CD4-positive, alpha-beta T cell treated with Interleukin-15 for 4 hours (primary cell): ENCODE results near the gene TSSK6.
A peak's percentile ranks its signal among the peaks of the same experiment; 100 is the strongest.

Experiments
- DNase-seq: peaks from one replicate; pipeline ENCODE4 v3.0.0-alpha.2; 2020; ENCODE audit warnings: low spot score

The TSSK6 gene

DNA sequence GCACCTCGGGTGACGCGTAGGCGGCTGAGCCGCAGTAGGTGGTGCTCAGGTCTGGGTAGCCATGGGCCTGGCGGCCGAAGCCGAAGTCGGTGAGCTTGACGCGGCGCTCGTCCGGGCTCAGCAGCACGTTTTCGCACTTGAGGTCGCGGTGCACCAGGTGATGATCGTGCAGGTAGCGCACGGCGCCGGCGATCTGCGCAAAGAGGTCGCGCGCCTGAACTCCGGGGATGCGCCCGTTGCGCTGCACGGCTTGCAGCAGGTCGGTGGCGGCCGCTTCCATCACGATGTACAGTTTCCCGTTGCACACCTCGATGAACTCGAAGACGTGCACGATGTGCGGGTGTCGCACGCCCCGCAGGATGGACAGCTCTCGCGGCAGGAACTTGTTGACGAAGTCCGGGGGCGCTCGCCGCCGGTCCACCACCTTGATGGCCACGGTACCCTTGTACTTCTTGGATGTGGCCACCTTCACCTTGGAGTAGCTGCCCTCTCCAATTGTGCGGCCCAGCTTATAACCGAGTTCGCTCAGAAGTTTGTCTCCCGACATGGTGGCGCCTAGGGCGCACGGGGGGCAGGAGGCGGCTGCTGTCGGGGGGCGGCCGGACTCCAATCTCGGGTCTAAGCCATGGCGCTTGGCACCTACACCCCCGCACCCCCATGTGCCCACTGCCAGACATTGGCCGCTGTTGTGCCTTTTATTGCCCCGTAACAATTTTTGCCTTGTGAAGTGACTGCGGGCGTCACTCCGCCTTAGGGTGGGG is at the start of gene TSSK6:
TSS of gene TSSK6 (minus strand) at position 668 of the 761 bp plus-strand sequence. CDS start at position 547, 121 bp downstream.
- DNase-seq, result no peak

DNA sequence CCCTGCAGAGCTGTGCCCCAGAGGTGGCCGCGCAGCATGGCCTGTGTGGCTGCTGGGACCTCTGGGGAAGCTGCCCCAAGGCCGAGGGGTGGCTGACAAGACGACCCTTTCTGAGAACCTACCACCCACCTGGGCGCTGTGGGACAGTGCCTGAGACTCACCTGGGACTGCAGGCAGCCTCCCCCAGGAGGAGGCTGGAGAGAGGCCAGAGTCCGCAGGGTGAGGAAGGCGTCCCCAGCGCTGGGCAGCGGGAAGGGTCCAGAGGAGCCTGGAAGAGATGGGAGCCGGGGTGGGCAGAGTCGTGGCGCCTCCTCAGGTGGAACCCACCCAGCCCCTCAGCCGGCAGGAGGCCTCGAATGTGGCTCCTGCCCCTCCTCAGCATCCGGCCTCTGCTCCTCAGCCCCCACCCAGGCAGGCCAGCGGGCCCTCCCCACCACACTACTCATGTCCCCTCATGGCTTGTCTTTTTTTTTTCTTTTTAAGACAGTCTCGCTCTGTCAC is 48.0 kb upstream of the TSSK6 start:
- DNase-seq, result no peak

DNA sequence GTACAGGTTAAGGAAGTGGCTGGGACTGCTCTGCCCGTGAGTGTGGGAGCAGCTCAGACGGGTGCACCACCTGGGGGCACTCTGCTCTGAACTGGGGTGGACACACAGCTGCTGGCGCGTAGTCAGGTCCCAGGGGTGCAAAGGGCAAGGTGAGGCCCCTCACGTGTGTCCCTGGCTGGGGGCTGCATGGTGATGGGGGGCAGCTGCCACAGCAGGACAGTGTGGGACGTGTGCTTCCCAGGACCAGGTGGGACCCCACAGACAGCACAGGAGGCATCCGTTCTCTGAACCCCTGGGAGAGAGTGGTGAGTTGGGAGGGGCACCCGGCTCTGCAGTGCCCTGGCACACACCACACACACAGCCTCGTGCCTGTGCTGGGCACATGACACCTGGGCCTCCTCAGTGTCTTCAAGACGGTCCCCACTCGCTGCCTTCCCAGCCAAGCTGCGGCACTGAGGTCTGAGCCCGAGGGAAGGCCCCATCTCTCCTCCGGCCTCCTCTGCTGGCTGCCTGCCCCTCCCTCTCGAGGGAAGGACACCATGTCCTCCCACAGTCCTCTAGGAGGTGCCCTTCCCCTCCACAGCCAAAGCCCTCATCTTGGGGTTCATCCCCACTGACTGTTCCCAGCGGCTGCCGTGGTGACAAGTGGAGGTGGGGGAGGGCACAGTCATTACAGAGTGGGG is 47.5 kb upstream of the TSSK6 start:
- DNase-seq, result peak; percentile 40

DNA sequence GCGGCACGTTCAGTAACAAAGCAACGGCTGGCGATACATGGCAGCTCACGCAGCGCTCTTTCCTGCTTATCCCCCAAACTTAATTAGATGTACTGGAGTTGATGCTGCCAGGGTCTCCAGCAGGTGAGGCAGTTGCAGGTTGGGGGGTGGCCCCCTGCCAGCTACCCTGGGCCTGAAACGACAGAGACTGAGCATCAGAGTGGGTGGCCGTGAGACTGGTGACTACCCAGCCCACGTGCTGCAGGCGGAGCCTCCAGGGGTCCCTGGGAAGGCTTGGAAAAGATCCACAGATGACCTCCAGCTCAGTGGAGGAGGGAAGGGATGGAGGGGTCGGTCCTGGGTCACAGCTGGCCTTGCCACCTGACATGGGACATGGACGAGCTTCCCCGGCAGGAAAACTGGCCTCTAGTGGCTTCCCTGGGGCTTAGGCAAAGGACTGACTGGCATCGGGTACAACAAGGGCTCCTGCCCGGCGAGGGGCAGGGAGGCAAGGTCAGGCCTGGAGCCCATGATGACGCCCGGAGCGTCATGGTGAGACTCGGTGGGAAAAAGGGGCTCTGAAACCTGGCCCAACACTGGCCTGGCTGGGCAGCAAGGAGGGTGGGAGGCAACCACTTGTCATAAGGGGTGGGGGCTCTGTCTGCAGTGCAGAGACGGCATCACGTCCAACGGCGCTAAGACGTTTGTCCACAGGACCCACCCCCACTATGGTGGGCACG is 46.8 kb upstream of the TSSK6 start:
- no peak for DNase-seq

DNA sequence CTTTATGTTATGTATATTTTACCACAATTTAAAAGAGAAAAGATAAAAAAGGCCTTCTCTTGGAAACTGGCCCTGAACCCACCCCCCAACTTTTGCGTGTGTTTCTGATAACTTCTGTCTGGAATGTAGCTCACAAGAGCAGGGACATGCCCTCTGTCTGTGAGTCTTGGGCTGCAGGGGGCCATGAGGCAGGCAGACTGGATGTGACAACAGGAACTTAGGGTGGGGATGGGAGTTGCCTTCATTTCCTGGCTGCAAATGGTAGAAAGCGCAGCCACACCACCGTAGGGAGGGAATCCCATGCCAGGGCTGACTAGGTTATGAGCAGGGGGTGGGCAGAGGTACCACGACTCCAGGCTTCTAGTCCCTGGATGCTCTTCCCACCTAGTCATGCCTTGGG is 44.6 kb upstream of the TSSK6 start:
- DNase-seq, result no peak

DNA sequence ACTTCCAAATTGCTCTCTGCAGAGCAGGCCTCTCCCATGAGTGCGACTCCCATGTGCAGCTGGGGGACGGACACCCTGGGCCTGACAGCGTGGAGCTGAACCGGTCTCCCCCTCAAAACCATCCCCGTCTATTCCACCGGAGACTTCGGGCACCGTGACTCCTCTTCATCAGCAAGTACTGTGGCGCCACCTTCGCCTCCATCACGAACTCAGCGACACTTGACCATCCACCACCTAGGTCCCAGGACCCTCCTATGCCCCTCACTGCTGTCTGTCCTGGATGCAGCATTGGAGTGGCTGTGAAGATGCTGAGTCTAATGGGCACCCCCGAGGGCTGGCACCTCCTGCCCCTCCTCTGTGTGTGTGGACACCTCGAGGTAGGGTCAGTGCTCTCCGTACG is 43.3 kb upstream of the TSSK6 start:
- no peak for DNase-seq

DNA sequence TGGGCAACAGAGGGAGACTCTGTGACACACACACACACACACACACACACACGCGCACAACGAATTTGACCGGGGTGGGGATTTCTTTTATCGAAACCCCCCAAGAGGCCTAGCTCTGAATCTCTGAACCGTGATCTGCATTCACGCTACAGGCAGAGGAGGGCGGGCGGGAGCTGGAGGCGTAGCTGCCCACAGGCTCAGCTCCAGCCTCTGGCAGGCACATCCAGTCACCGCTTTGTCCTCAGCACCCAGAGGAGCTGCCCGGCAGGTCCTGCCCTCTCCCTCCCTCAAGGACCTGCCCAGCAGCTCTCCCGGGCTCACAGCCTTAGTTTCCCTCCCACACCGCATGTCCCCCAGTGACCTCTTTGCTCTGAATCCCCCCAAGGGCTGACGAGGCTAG is 42.7 kb upstream of the TSSK6 start:
- DNase-seq, result no peak

DNA sequence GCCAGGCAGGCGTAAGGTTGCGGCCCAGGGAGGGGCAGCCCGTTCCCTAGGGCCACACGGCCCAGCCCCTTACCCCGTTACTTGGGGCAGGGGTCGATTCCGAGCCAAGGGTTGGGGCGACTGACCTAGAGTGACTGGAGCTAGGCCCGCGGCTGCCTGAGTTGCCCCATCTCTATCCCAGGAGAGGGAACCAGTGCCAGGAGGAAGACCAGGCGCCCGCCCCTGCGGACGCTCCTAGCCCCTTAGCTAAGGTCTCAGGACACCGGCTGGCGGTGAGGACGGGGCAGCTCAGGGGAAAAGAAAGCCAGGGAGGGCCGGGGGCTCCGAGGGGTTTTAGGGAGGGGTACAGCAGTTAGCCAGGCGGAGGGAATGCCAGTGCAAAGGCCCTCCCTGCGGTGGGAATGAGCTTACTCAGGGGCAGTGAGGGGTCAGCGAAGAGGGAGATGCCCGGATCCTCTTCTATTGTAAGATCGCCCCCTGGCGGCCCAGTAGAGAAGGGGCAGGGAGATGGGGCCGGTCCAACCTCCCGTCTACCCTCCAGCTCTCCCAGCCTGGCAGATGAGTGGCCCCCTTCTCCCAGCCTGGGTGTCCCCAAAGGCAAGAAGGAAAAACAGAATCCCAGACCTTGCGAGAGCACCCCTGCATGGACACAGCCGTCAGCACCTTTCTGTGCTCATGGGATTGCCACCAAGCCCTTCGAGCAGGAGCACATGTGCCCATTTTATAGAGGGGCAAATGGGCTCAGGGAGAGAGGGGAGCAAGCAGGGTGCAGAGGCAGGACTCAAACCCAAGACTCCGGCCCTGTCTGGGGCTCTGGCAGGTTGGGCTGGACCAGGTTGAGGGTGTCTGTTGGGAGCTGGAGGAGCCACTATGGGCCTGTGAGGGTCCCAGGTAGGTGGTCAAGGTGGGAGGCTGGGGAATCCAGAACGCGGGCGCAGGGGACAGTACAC is 39.0 kb upstream of the TSSK6 start:
- peak; percentile 55 for DNase-seq

DNA sequence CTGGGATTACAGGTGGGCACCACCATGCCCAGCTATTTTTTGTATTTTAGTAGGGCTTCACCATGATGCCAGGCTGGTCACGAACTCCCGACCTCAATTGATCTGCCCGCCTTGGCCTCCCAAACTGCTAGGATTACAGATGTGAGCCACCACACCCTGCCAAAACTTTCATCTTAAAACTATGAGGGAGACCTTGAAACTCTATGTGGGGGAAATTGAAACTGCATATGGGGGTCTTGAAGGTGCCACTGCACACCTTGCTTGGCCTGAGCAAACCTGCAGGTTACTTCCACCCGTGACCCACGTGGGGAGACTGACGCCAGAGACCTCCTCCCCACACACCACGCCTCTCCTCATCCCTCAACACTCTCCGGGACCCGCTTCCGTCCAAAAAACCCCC is 38.3 kb upstream of the TSSK6 start:
- DNase-seq, result no peak

DNA sequence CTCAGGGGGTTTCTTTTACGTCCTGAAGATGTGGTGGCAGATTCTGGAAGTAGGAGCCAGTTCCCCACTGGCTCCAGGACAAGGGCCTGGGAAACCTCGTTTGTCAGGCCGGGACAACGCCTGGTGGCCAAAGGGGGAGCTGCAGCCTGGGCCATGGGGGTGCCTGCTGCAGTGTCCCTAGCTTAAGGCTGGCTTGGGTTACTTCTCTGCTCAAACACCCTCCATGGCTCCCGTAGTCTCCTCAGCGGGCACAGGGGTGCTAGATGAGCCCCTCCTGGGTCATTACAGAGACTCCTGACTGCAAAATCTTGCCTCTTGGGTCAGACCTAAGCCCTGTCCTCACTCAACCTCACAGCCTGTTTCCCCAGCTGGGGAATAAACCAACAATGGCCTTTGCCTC is 37.5 kb upstream of the TSSK6 start:
- peak; percentile 19 for DNase-seq

DNA sequence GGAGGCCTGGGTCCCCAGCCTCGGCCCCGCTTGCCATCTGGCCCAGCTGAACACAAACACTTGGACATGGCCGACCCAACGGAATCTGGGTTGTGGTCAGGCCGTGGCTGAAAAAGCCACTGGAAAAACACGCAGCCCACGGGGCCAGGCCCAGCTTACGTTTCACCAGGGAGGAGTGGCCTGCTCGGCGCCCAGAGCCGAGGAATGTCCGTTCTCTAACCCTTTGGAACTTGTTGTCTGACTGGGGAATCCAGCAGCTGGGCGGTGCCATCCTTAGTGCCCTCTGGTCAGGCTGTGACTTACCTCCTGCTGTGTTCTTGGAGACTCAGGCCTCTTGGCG is 36.5 kb upstream of the TSSK6 start:
- no peak for DNase-seq

DNA sequence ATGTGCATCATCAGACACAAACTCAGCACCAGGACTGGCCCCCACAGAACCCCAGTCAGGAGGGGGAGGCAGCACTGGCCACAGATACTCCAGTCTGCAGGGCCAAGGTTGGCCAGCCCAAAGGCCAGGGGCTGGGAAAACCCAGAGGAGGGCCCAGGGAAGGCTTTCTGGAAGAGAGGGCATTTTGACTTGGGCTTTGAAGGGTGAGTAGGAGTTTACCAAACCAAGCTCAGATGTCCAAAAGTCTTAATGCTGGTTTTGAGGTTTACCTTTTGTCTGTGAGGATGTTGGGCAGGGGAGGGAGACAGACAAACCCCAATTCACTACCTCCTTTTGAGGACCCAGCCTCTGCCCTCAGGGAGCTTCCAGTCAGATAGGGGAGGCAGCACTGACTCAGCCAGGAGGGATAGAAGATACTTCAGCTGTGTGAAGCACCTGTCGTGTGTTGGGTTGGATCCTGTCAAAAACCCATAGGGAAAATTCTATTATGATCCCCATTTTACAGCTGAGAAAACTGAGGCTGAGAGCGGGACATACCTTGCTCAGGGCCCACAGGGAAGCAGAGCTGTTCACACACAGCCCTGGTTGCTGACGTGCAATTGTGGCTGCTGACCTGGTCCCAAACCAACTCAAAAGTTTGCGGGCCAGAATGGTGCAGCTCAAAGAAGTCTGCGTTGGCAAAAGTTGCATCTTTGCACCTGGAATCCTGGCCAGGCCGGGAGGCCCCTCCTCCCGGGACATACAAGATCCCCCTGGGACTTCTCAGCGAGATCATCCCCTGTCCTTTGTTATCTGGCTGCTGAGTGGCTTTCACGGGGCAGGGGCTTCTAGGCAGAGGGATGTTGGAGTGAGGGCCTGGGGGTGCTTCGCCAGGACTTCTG is 35.9 kb upstream of the TSSK6 start:
- no peak for DNase-seq

DNA sequence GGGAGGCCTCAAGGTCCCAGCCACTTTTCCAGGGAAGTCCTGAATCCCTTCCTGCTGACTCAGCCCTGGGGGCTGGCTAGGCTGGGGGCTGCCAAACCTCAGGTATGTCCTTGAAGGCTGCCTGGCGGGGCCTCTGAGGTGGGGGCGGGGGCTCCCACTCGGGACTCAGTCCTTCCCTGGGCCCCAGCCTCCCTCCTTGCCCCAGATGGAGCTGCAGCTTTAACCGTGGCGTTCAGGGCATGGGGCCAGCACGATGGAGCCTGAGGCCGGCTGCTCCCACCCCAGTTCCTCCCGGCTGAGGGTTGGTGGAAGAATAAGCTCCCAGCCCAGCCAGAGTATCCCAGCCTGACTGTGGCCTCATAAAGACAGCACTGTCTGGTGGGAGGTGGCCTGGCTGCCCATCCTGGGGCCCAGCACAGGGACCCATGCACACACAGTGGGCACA is 35.2 kb upstream of the TSSK6 start:
- DNase-seq, result no peak

DNA sequence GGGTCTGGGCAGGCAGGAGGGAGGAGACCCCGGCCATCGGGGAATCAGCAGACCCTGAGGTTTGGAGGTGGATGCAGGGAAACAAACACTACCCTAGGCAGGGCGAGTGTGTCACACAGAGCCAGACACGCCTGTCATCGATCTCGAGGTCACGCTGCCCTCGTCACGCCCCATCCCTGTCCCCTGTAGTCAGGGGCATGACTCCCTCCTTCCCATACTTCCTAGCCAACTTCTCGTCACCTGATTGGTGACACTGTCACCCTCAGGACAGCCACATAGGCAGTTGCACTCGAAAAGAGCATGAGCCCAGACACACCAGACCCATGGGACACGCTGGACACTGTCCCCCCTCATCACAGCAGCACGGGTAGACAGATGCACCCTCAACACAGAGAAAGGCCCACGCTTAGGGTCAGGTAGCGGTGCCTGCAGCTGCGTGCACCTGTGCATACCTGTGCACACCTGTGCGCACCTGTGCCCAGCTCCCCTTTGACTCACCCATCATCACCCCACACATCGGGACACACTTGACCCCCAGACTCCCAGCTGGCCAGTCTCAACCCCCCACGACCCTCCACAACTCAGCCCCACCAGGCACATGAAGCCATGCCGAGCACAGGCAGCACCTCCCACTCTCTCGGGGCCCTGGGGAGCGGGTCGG is 34.6 kb upstream of the TSSK6 start:
- DNase-seq, result no peak

DNA sequence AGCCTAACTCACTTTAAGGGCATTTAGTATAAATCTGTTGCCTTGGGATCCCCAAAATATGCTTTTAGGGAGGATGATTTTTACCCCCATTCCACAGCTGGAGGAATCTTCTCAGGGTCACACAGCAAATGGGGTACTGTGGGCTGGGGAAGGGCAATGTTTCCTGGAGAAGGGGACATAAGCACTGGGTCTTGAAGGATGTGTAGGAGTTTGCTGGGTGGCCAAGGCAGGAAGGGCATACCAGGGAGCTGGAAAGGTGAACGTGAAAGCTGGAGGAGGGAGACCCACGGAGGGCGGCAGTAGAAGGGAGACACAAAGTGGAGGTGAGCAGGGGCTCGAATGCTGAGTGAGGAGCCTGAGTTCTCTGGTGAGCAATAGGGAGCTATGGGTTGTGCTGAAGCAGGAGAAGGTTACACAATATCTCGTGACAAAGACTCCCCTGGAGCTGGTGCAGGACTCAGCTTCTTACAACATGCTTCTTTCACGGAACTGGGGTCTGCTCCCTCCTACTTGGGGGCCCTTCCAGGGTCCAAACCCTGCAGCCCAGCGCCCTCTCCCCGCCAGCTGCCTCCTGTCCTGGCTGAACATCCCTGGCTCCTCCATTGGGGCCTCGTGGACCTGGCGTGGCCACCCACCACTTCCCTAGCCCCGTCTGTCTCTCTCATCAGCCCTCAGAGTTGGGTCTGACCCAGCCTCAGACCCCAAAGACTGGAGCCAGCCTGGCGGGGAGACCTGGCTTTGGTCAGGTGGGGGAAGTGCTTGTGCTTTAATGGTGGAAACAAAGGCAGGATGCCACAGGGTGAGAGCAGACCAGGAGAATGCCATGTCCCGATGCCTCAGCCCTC is 33.8 kb upstream of the TSSK6 start:
- DNase-seq, result no peak

DNA sequence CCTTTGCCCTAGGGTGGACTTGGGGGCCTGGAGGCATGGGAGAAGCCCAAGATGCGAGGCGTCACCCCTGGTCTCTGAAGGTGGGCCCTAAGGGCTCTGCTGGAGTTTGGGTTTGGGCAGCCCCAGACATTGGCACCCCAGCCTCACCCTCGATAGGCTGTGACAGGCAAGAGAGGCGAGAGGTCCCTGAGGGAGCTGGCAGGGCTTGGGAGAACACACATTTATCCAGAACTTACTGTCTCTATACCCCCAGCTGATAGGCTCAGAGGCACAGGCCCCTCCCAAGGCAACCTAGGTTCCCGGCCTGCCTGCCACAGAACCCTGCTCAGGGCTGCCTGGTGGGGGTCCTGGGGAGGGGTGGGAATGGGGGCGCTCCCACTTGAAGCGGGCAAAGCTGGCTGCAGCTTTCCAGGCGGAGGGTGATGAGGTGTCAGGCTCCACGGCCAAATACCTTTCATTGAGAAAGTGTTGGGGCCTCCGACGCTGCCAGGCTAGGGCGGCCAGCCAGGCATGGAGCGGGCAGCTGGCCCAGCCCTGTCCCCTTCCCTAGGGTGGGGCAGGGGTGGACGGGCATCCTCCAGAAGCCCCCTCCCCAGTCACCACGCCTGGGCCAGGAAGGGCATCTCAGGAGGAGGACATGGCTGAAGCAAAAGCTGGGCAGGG is 32.5 kb upstream of the TSSK6 start:
- DNase-seq, result no peak

DNA sequence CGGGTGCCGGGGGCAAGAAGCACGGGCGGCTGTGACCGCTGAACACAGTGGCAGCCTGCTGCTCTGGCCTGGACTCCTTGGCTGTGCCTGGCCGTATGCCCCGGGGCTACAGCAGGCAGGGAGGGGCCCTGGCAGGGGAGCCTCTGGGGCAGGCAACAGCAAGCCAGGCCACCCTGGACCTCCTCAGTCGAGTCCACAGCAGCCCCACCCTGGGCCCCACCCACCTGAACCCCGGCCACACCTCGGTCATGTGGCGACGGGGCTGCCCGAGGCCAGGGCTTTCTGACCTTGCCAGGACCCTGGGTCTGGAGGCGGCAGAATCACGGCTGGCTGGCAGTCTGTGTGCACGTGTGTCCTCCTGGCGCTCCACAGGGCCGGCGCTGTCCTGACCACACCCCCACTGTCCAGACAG is 31.4 kb upstream of the TSSK6 start:
- DNase-seq, result no peak

DNA sequence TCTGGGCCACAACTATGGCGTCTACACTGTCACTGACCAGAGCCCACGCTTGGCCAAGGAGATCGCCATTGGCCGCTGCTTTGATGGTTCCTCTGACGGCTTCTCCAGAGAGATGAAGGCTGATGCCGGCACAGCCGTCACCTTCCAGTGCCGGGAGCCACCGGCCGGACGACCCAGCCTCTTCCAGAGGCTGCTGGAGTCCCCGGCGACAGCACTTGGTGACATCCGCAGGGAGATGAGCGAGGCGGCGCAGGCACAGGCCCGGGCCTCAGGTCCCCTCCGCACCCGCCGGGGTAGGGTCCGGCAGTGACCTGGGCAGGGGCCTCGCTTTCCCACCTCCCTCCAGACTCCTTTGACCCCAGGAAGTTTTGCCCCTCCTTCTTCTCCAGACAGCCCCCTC is 30.4 kb upstream of the TSSK6 start:
- no peak for DNase-seq
